ENCODE data around the gene ELFN2. TPM values are rescaled to one million over a fixed set of nuclear protein-coding genes. Genes with fewer than 3 reads are reported as not detected.
"Not testable (repeated sequence)": the region's sequence is repeated elsewhere in the genome, so short reads cannot be mapped to it uniquely, and the experiment has no call there.

ELFN2 gene
- total and polyA plus RNA-seq, 4 experiments from 2014 or later: 0.32 to 0.55 TPM; not detected in 2

DNA sequence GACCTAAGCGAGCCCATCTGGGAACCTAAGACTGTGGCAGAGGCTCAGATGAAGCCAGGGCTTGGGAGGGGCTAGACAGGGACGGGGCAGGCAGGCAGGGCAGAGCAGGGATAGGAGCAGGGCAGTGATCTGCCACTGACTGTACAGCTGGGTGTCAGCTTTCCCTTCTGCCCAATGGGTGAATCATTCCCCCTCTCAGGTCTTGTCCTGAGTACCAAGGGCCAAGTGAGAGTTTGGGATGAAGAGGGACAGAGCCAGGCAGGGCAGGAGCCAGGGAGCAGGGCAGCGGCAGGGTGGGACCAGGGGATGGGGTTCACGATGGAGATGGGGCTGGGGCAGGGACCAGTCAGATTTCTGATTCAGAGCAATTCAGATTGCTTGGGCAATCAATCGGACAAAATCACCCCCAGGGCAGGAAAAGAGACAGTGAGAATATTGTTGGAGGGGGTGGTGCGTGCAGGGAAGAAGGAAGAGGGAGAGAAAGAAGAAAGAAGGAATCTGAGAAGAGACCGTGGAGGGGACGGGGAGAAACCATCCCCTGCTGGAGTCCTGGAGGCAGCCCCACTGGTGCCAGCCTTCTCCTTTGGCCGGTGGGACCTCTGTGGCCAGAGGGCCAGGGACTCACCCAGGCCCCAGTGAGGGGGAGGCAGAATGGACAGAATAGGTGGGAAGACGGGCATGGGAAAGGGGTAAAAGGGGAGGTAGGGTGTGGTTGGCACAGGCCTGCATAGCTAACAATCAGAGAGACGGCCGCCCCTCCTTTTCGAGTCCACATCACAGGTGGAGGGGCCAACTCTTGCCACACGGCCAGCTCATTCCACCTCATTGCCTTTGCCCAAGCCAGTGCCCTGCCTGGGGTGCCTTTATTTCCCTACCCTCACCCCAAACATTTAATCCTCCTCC, 97.8 kb downstream of the ELFN2 start:
- Mint-ChIP-seq H3K4me3 (no peak overlapping the region), H3K36me3 (no peaks in the 10 kb centered on the region), H3K4me1 (peaks cover 1 to 7% (median 4%) of the 10 kb centered on the region in 4 donors), H3K27ac (peak overlapping the region in 1 of 7 donors; percentile 50), H3K9me3 (peaks cover 0 to 3% (median 0%) of the 10 kb centered on the region in 8 donors), H3K27me3 (peaks cover 35 to 43% of the 10 kb centered on the region in 2 donors)
- ChIA-PET CTCF (ENCODE audit: partially characterized antibody) (no interaction called here), POLR2A (ENCODE audit: partially characterized antibody) (no interaction called here)
- Histone ChIP-seq H3K36me3 (ENCODE audit: insufficient read depth, low read length) (no peaks in the 10 kb centered on the region), H3K27ac (ENCODE audit: low read depth, low read length) (no peak overlapping the region), H3K4me1 (ENCODE audit: insufficient read depth, low read length) (peaks cover 6% of the 10 kb centered on the region), H3K27me3 (ENCODE audit: insufficient read depth, low read length) (peaks cover 10% of the 10 kb centered on the region), H3K4me3 (ENCODE audit: low read length in 2 of 2) (no peak overlapping the region), H3K9me3 (ENCODE audit: control insufficient read depth in 1 of 2, low read length in 2 of 2) (no peaks in the 10 kb centered on the region)
- DNase-seq: no peak
- intact Hi-C loops (cut with micrococcal nuclease): loop anchor here (10.0 kb wide), 1 partner anchor 55 kb away; no protein-coding TSS in a partner anchor

DNA sequence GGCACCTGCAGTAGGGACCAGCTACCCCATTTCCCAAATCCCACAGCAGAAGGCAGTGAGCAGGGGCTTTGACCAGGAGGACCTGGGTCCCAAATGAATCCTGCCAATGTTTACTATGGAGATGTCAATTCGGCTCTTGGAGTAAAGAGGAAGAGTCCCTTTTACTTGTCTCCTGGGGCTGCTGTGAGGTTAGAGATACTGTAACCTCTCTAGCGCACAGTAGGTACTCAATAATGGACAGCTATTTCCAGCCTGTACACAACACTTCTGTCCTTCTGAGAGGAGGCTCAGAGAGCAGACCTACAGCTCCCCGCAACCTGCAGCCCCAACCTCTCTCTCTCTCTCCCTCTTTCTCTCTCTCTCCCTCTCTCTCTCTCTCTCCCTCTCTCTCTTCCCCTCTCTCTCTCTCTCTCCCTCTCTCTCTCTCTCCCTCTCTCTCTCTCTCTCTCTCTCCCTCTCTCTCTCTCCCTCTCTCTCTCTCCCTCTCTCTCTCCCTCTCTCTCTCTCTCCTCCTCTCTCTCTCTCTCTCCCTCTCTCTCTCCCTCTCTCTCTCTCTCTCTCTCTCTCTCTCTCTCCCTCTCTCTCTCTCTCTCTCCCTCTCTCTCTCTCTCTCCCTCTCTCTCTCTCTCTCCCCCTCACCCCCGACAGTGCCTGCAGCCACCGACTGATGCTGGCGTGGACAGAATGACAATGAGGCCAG, 98.6 kb downstream of the ELFN2 start:
- DNase-seq; H3K27ac Mint-ChIP-seq; H3K4me3 ChIP-seq (ENCODE audit: low read length in 2 of 2); H3K27ac ChIP-seq (ENCODE audit: low read depth, low read length); H3K4me3 Mint-ChIP-seq; H3K9me3 Mint-ChIP-seq; H3K4me1 ChIP-seq (ENCODE audit: insufficient read depth, low read length); POLR2A ChIA-PET (ENCODE audit: partially characterized antibody); CTCF ChIA-PET (ENCODE audit: partially characterized antibody); H3K36me3 ChIP-seq (ENCODE audit: insufficient read depth, low read length); H3K9me3 ChIP-seq (ENCODE audit: control insufficient read depth in 1 of 2, low read length in 2 of 2); intact Hi-C loops (cut with micrococcal nuclease); H3K36me3 Mint-ChIP-seq; H3K4me1 Mint-ChIP-seq: not testable (repeated sequence)
- peaks cover 34 to 46% of the 10 kb centered on the region in 2 donors for H3K27me3 Mint-ChIP-seq
- peaks cover 10% of the 10 kb centered on the region for H3K27me3 ChIP-seq (ENCODE audit: insufficient read depth, low read length)

DNA sequence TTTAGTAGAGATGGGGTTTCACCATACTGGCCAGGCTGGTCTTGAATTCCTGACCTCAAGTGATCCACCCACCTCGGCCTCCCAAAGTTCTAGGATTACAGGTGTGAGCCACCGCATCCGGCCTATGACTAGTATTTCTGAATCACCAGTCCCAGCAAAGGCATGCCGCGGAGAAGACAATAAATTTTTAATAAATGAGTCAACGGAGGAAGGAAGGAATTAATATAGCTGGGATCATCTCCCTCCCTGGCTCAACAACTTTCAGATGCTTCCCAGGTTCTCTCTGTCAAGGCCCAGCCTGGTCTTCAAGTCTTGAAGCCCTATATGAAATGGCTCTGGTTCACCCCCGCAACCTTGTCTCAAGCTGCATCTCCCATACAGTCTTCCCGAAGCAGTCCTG, 99.3 kb downstream of the ELFN2 start:
- no peak for DNase-seq
- no peaks in the 10 kb centered on the region for H3K4me1 ChIP-seq (ENCODE audit: insufficient read depth, low read length)
- Mint-ChIP-seq H3K36me3 (no peaks in the 10 kb centered on the region), H3K27me3 (peaks cover 34 to 48% of the 10 kb centered on the region in 2 donors), H3K4me3 (no peak overlapping the region), H3K9me3 (peaks cover 0 to 3% (median 0%) of the 10 kb centered on the region in 8 donors), H3K4me1 (peaks cover 0 to 5% (median under 1%) of the 10 kb centered on the region in 4 donors), H3K27ac (no peak overlapping the region)
- ChIA-PET CTCF (ENCODE audit: partially characterized antibody) (no interaction called here), POLR2A (ENCODE audit: partially characterized antibody) (no interaction called here)
- peaks cover 12% of the 10 kb centered on the region for H3K27me3 ChIP-seq (ENCODE audit: insufficient read depth, low read length)
- H3K27ac ChIP-seq (ENCODE audit: low read depth, low read length): no peak overlapping the region
- H3K36me3 ChIP-seq (ENCODE audit: insufficient read depth, low read length): no peaks in the 10 kb centered on the region
- H3K4me3 ChIP-seq (ENCODE audit: low read length in 2 of 2): no peak overlapping the region
- no peaks in the 10 kb centered on the region for H3K9me3 ChIP-seq (ENCODE audit: control insufficient read depth in 1 of 2, low read length in 2 of 2)
- intact Hi-C loops (cut with micrococcal nuclease): no loop called here

DNA sequence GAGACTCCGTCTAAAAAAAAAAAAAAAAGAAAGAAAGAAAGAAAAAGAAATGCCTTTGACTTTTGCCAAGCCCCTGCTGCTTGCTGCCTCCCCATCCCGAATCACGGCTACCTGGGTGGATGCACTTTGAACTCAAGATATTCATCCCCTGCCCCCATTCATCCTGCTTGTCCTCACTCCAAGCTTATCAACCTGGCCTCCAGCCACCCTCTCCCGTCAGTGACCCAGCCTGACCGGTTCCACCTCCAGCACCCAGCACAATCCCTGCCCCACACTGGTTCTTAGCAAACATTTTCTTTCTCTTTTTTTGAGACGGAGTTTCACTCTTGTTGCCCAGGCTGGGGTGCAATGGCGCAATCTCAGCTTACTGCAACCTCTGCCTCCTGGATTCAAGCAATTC, 100.6 kb downstream of the ELFN2 start:
- no peaks in the 10 kb centered on the region for H3K36me3 ChIP-seq (ENCODE audit: insufficient read depth, low read length)
- Mint-ChIP-seq H3K4me1 (peaks cover 0 to 5% (median under 1%) of the 10 kb centered on the region in 4 donors), H3K27me3 (peaks cover 26 to 37% of the 10 kb centered on the region in 2 donors), H3K4me3 (no peak overlapping the region), H3K27ac (peak overlapping the region in 1 of 7 donors; percentile 63), H3K36me3 (no peaks in the 10 kb centered on the region), H3K9me3 (peaks cover 0 to 3% (median 0%) of the 10 kb centered on the region in 8 donors)
- H3K27ac ChIP-seq (ENCODE audit: low read depth, low read length): no peak overlapping the region
- ChIA-PET CTCF (ENCODE audit: partially characterized antibody) (no interaction called here), POLR2A (ENCODE audit: partially characterized antibody) (no interaction called here)
- intact Hi-C loops (cut with micrococcal nuclease): no loop called here
- DNase-seq: no peak
- peaks cover 9% of the 10 kb centered on the region for H3K27me3 ChIP-seq (ENCODE audit: insufficient read depth, low read length)
- H3K4me3 ChIP-seq (ENCODE audit: low read length in 2 of 2): no peak overlapping the region
- no peaks in the 10 kb centered on the region for H3K9me3 ChIP-seq (ENCODE audit: control insufficient read depth in 1 of 2, low read length in 2 of 2)
- H3K4me1 ChIP-seq (ENCODE audit: insufficient read depth, low read length): no peaks in the 10 kb centered on the region

DNA sequence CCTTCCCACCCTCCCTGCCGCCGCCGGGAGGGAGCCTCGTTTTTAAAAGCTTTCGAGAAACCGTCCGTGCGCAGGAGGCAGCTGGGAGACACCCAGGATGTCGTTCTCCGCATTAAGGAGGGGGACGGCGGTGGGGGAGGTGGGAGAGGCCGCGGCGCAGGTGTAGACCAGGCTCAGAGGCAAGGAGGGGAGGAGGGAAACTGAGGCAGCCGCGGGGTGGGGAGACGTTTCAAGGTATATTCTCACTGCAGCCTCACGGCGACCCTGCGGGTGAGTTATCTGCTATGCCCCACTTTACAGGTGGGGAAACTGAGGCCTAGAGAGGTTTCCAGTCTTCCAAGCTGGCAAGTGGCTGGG, 102.3 kb downstream of the ELFN2 start:
- Mint-ChIP-seq H3K9me3 (peaks cover 0 to 3% (median 0%) of the 10 kb centered on the region in 8 donors), H3K4me3 (no peak overlapping the region), H3K27me3 (peaks cover 22 to 27% of the 10 kb centered on the region in 2 donors), H3K4me1 (peaks cover 0 to 5% (median under 1%) of the 10 kb centered on the region in 4 donors), H3K27ac (no peak overlapping the region), H3K36me3 (no peaks in the 10 kb centered on the region)
- intact Hi-C loops (cut with micrococcal nuclease): no loop called here
- H3K27me3 ChIP-seq (ENCODE audit: insufficient read depth, low read length): peaks cover 9% of the 10 kb centered on the region
- no peak overlapping the region for H3K4me3 ChIP-seq (ENCODE audit: low read length in 2 of 2)
- ChIA-PET POLR2A (ENCODE audit: partially characterized antibody) (interaction anchor here (1.0 to 1.7 kb wide), 2 partner anchors 11 to 25 kb away, joined by 3 to 5 read pairs; no protein-coding TSS in a partner anchor), CTCF (ENCODE audit: partially characterized antibody) (interaction anchor here (0.6 to 1.0 kb wide), 2 partner anchors 9 to 175 kb away, joined by 4 read pairs; no protein-coding TSS in a partner anchor)
- no peak overlapping the region for H3K27ac ChIP-seq (ENCODE audit: low read depth, low read length)
- H3K4me1 ChIP-seq (ENCODE audit: insufficient read depth, low read length): no peaks in the 10 kb centered on the region
- no peaks in the 10 kb centered on the region for H3K9me3 ChIP-seq (ENCODE audit: control insufficient read depth in 1 of 2, low read length in 2 of 2)
- DNase-seq: no peak
- no peaks in the 10 kb centered on the region for H3K36me3 ChIP-seq (ENCODE audit: insufficient read depth, low read length)

DNA sequence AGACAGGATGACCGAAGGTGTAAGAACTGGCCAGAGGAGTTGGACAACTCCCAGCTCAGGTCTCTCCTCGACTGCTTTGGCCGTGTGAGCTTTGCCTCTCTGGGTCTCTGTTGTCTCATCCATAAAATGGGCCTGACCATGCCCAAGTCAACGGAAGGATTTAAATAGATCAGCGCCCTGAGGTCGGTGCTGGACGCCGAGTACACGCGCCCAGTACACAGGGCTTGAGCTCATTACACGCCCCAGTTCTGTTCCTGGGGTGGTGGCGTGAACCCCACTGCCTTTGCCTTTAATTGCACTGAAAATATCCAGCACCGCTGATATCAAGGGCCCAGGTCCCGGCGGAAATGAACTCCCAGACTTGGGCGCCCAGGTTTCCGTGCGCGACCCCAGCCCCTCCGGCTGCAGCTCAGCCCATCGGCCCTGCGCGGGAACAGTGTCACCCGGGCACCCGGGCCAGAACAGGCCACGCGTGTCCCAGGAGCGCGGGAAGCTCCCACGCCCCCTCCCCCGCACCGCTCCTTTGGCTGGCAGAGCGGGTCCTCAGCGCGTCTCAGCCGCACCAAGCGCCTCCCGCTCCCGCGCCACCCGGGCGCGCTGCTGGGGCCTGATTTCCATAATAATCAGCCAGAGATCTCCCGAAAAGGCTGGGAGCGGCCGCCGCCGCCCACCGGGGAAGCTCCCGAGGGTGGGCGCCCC, 102.8 kb downstream of the ELFN2 start:
- Mint-ChIP-seq H3K27me3 (peaks cover 21 to 24% of the 10 kb centered on the region in 2 donors), H3K36me3 (no peaks in the 10 kb centered on the region), H3K4me3 (no peak overlapping the region), H3K9me3 (peaks cover 0 to 3% (median 0%) of the 10 kb centered on the region in 8 donors), H3K4me1 (peaks cover 0 to 5% (median under 1%) of the 10 kb centered on the region in 4 donors), H3K27ac (no peak overlapping the region)
- no peaks in the 10 kb centered on the region for H3K9me3 ChIP-seq (ENCODE audit: control insufficient read depth in 1 of 2, low read length in 2 of 2)
- H3K36me3 ChIP-seq (ENCODE audit: insufficient read depth, low read length): no peaks in the 10 kb centered on the region
- no peak overlapping the region for H3K27ac ChIP-seq (ENCODE audit: low read depth, low read length)
- ChIA-PET POLR2A (ENCODE audit: partially characterized antibody) (interaction anchor here (1.0 to 1.7 kb wide), 3 partner anchors 9 to 24 kb away, joined by 3 to 5 read pairs (median 3); no protein-coding TSS in a partner anchor), CTCF (ENCODE audit: partially characterized antibody) (interaction anchor here (1.0 to 1.1 kb wide), 2 partner anchors 8 to 104 kb away, joined by 3 to 4 read pairs; no protein-coding TSS in a partner anchor)
- no peaks in the 10 kb centered on the region for H3K4me1 ChIP-seq (ENCODE audit: insufficient read depth, low read length)
- DNase-seq: no peak
- H3K4me3 ChIP-seq (ENCODE audit: low read length in 2 of 2): no peak overlapping the region
- intact Hi-C loops (cut with micrococcal nuclease): no loop called here
- H3K27me3 ChIP-seq (ENCODE audit: insufficient read depth, low read length): peaks cover 9% of the 10 kb centered on the region
